Germinal center (tissue), 1 donor: ENCODE measurements around the gene TMEM151A.
A peak's percentile ranks its signal among the peaks of the same experiment; 100 is the strongest.

Experiments used
- DNase-seq: peaks from one replicate; pipeline ENCODE4 v3.0.0; 2012; ENCODE audit warnings: mixed read lengths, low spot score

TMEM151A gene

DNA sequence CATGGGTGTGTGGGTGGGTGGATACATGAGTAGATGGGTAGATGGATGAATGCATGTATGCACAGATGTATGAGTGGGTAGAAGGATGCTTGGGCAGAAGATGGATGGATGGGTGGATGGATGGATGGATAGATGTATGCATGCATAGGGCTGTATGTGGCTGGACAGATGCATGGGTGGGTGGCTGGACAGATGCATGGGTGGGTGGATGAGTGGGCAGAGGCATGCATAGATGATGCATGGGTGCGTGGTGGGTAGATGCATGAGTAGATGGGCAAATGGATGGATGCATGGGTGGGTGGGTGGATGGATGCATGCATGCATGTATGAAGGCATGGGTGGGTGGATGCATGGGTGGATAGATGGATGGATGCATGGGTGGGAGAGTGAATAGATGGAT lies 32.0 kb downstream of the TMEM151A start:
- no peak for DNase-seq

DNA sequence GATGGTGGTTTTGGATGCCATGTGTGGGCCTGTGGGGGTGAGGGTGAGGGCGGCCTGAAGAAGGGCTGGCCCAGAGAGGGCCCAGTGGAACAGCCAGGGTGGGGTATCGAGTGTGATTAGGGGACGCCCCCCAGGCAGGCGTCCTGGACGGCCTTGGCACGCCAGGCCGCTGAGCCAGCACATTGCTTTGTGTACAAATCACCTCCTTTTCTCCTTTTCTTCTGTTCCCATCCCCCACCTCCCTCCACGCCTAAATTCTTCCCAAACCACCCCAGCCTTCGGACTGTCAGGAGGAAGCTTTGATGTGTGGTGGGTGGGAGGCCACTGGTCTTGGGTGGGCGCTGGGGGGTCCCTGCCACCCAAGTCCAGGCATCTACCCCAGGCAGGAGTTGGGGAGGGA lies 33.0 kb downstream of the TMEM151A start:
- no peak for DNase-seq

DNA sequence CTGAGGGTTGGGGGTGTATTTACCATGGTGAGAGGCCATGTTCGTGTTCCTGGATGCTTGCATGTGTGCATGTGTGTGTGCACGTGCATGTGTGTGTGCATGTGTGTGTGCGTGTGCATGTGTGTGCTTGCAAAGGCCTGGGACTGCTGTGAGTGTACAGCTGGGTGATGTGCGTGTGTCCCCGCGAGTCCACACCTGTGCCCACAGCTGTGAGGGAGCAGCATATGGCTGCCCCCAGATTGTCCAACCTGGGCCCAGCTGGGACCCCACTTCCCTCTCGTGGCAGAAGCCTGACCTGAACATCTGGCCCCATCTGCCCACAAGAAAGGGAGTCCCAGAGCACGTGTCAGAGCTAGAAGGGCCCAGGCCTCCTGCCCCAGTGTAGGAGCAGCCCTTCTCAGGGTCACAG lies 33.6 kb downstream of the TMEM151A start:
- DNase-seq = no peak

DNA sequence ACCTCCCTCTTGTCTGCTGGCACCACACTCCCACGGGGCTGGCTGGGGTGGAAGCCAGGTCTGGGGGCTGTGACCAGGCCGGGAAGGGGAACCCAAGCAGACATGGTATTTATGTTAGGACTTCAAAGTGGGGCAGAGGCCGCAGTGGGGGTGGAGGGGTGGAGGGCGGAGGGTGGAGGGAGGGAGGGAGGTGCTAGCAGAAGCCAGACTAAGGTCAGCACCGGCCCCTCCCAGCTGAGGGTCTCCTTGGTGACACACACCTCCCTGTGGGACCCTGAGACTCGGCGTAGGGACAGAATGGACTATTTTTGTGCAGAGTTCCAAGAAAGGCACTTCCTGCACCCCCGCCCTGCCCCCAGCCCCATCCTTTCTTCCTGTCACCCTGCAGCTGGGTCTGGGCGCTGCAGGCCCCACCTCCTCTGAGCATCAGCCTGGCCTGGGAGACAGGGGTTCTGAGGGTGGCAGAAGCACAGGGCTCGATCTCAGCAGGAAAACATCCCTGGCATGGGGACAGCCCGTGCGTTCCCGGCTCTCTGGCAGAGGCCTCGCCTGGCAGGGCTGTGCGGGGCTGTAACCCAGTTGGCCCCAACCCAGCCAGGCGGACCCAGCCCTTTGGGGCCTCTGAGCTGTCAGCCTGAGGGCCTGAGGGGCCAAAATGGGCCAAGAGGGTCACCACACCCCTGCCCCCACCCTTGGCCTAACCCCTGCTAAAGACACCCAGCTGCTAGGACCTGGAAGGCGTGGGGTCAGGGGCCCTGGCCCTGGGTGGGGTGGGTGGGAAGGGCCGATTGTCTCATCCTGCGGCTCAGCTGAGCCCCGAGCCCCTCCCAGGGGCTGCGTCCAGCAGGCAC lies 34.8 kb downstream of the TMEM151A start:
- no peak for DNase-seq

DNA sequence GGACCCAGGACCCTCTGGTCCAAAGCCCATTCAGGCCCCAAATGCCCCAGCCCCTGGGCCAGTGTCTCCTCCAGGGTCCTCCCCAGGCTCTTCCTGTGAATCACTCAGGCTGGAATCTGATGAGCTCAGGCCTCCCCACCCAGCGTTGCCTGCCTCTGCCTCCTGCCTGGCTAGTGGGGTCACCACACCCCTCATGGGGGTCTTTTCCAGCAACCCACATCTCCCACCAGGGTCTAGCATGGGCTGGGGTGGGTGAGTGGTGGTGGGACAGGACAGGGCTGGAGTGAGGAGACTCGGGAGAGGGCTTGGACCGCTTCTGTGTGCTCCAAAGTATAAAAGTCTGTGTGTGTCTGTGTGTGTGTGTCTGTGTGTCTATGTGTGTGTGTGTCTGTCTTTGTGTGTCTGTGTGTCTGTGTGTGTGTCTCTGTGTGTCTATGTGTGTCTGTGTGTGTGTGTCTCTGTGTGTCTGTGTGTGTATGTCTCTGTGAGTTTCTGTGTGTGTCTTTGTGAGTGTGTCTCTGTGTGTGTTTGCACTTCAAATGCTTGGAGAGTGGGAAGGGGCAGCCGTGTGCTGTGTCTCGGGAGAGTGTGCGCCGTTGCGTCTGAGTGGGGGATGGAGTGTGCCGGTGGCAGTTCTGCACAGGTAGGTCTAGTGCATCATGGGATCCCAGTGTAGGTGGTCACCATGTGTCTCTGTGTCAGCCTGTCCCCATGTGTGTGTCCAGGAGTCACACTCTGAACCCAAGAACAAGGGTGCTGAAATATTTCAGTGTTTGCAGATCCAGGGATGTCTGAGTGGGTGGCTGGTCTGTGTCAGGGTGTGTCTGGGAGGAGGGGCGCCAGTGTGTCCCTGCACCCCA lies 35.7 kb downstream of the TMEM151A start:
- DNase-seq = no peak

DNA sequence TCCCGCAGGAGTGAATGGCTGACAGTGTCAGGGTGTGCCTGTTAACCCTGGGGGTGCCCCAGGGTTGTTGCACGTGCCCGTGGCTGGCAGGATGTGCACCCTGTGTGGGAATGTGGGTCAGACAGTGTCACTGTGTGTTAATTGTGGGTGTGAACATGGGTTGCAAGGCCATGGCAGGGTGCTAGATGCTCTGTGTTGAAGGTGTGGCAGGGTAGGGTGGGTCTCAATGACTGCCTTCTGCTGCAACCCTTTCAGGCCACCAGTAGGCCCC lies 36.3 kb downstream of the TMEM151A start:
- DNase-seq = no peak

DNA sequence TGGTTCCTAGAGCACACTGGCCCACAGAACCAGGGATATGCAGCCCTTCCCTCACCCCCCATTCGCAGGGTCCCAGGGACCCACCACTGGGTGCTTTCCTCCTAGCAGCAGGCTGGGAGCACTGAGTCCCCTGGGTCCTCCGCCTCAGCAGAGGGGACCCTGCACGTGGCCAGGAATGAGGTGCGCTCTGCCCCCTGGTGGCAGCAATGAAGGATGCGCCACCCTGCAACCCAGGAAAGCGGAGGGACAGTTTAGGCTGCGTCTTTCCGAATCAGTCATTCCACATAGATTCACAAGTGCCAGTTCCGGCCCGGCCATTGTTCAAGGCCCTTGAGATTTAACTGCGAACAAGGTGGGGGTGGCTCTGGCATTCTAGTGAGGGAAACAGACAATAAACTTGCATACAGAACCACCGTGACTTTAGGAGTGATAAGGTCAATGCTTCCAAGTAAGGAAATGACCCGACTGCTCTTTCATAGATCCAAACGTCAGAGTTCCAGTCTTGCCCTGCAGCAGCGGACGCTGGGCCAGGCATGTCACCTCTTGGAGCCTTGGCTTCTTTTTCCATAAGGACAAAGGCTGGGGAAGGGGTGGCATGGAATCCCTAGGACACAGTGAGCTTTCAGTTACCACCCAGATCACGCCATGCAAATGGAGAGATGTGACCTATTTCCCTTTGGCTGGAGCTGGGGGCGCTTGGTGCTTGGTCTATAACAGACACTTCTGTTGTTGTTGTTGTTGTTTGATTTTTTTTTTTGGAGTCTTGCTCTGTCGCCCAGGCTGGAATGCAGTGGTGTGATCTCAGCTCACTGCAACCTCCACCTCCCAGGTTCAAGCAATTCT lies 36.8 kb downstream of the TMEM151A start:
- peak; percentile 84 for DNase-seq

DNA sequence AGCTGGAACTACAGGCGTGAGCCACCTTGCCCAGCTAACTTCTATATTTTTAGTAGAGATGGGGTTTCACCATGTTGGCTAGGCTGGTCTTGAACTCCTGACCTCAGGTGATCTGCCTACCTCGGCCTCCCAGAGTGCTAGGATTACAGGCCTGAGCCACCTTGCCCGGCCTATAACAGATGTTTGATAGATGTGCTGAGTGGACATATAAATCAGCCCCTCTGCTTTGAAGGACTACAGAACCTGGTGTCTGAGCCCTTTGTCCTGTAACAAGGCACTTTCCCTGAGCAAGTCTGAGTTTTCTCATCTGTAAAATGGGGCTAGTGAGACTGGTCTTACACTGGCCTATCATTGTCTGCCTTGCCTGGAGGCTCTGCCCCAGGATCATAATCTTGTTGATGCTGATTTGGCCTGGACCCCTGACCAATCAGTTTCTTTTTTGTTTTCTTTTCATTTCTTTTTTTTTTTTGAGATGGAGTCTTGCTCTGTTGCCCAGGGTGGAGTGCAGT lies 37.5 kb downstream of the TMEM151A start:
- DNase-seq = no peak

DNA sequence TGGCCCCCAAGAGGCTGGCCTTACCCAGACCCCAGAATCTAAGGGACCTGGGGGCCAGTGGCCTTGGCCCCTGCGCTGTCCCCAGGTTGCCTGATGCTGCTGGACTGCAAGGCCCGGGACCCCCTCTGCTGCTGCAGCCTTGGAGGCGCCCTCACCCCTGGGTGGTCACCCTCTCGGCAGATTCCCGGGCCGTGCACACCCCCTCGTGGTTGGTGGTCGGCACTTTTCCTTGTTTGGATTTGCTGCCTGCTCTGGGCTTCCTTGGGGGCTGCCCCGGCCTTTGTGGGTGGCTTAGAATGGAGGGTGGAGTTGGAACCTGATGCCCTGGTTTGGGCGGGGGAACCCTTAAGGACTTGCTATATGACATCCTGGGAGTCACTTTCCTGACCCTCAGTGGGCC lies 39.2 kb downstream of the TMEM151A start:
- no peak for DNase-seq

DNA sequence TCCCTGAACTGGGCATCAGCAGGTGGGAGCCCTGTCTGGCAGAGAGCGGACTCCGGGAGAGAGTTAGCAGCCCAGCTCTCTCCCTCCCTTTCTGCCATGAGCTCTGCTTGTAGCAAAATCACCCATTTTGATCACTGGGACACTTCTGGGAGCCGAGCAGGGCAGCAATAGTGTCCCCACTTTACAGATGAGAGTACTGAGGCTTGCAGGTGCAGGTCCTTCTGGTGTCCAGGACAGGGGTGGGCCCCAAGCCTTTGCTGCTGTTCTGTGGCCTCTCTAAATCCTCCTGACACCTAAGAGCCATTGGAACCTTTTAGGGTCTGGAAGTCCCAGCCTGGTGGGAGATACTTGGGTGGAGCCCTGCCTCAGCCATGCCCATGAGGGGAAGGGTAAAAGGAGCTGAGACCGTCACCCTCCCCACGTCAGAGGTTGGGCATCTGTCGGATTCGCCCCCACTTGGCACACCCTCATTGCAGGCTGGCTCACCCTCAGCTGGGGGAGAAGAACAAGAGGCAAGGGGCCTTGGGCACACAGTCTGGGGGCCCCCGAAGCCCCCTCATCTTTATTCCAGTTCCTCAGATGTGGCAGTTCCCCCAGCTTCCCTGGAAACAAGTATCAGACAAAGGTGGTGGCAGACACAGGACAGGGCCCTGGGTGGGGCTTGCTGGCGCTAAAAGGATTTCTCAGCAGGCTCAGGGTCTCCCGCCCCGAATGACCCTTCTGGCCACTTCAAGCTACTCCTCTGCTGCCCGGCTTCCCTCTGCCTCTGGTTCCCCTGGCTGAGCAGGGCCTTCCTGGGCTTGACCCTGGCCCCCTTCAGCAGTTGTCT lies 40.1 kb downstream of the TMEM151A start:
- DNase-seq = no peak

DNA sequence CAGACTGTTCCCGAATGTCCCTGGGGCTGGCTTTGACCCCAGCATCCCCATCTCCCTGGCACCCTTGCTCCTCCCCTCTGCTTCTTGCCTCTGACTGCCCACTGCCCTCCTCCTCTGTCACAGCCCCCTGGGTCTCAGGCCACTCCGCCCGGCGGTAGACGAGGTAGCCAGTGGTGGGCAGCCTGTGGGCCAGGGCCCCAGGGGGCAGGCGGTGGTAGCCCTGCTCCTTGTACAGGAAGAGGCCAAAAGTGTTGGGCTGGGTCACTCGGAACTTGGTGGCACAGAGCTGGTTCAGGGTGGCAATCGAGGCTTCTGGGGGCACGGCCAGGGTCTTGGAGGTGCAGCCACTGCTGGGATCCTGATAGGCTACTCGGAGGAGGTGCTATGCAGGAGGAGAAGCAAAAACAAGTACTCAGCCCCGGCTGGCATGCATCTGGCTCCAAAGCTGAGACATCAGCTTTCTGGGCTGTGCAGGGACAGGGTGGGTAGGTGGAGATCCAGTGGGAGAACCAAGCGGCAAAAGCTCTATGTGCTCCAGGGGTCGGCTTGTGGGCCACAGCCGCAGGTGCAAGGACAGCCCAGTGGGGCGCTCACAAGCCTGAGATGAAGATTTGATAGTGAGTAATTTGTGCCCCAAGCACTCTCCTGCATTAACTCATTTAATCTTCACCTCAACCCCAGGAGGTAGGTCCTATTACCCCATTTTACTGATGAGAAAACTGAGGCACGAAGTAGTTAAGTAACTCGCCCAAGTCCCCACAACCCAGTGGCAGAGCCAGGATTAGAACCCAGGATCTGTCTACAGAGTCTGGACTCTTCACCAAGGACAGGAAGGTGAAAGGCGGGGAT lies 40.9 kb downstream of the TMEM151A start:
- DNase-seq = no peak

DNA sequence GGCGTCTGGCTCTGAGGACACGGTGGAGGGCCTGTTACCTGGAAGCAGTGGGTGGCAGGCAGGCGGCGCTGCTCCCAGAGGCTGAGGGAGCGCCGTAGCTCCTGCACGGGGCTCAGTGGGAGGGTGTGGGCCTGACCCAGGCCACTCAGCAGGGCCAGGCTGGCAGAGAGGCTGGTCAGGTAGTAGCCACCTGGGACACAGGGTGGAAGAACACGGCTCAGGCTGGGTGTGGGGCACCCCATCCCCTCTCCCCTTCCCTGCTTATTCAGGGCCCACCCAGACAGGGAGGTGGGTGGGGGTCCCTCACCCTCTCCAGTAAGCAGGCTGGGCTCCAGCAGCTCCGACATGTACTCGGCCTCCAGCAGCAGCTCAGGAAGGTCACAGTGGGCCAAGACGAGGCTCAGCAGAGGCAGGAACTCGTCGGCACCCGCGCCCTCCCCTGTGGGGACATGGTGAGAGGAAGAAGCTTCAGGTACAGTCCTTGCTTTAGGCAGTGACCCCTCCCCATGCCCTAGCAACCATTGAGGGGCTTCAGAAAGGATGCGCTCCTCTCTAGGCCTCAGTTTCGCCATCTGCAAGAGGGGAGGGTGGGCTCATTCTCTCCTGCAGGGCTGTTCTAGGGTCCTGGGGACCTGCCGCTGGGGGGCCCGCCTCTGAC lies 41.7 kb downstream of the TMEM151A start:
- no peak for DNase-seq

DNA sequence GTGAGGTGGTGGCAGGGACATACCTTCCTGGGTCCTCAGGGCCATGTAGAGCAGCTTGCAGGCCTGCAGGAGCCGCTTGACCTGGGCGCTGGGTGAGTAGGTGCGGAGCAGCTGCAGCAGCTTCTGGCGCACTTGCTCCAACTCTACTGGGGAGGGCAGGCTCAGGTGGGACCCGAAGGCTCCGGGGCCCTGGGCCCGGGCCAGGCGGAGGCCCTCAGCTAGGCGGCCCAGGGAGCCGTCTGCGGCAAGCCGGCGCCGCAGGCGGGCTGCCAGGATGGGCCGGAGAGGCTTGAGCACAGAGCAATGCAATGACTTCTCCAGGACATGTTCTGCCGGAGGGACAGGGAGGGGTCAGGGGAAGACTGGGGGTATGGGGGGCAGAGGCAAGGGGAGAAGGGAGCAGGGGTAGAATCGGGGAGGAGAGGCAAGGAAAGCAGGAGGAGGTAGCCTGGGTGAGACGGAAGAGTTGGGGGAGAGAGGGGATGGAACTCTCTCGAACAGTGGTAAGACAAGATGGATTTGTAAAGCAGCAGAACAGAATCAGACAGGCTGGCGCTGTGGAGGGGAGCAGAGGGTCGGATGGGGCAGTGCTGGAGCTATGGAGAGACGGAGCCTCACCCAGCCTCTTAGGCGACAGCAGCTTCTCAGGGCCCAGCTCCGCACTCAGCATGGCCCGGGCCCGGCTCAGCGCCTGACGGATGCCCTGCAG lies 42.4 kb downstream of the TMEM151A start:
- no peak for DNase-seq

DNA sequence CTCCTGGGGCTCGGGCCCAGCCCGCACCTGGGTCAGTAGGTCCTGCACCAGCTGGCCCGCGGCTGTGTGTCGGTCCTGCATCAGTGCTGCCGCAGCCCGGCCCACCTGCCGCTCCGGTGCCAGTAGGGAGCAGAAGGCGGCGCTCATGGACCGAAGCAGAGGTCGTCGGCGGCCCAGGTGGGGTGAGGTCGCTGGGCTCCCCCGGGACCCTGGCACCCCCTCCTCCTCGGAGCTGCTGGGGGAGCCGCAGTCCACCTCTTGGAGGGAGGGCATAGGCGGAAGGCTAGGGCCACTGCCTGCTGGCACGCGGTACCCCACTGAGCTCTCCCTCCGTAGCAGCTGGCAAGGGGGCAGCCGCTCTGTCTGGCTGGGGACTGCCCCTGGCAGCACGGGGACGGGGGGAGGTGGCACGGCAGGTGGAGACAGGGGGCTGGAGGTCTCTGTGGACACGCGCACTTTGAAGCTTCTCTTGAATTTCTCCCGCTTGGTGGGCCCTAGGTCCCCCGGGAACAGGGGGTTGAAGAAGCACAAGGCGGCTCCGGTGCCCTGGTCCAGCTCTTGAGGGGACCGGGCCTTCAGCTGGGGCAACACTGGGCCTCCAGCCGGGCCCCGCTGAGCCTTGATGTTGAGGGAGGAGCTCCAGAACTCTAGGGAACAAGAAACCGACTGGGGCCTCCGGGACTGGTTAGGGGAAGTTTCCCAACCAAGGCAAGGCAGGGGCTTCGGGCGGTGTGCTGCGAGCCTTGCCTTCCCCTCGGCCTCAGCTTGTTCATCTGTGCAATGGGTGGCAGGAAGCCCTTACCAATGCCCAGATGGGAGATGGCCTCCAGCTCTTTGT lies 43.1 kb downstream of the TMEM151A start:
- DNase-seq = no peak

DNA sequence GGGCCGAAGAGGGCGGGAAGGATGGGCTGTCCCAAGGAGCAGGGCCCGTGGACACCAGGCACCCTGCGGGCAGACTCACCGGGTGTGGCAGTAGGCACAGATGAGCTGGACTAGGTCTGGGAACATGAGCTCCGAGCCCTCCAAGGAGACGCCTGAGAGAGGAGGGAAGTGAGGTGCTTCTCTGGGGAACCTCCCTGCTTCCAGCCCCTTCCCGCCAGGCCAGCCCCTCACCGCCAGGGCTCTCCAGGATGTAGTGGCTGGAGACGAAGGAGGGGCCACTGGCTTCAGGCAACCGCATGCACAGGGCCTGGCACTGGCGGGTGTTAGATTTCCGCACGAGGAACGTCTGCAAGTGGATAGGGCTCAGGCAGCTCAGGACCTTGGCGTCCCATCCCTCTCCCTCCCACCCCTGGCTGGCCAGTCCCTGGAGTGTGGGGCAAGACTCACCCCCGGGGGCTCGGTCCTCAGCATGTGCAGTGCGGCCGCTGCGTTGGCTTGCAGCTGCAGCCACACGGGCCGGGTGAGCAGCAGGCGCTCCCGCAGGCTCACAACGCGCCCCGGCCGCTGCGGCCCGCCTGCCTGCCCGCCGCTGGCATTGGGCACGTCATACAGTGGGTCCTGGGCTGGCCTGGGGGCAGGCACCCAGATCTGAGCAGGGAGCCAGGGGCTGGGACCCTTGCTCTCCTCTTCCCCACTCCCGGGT lies 44.0 kb downstream of the TMEM151A start:
- DNase-seq = no peak

DNA sequence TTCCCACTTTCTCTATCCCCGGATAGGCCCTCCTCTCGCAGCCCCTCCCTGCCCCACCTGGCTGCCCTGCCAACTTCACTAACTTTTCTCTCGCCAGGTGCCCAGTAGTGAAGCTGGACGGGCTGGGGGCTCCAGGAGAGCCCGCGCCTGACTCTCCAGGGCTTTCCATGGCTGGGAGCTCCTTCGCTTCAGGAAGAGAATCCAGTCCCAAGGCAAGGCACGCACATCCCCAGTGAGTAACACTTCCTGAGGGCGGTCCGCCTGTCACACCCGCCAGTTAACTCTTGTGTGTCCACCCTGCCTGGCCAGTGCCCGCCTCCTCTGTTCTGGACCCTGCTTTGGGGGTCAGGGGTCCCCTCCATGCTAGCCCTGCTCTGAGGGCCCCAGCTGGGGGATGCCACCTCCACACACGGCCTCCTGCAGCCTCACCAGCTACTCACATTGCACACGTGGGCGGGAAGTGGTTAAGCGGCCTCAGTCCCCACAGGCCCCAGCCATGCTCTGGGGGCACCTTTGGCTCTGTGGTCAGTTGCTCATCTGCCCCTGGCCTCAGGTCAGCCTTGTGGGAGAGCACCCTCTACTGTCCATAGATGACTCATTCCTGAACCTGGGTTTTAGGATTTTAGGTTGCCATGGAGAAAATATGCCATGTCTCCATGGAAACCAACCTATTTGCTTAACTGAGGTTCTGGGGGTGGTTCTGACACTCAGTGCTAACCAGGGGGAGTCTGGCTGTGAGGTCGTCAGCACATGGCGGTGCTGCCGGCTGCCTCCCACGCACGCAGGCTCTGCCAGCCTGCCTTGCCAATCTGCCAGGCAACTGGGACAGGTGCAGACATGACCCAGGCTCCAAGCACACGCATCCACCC lies 44.8 kb downstream of the TMEM151A start, which contains the start of gene RIN1:
Gene RIN1 (minus strand): TSS at position 201 of the 869 bp plus-strand sequence. CDS start 32 bp downstream, at position 169.
- peak; percentile 62 for DNase-seq
